HEK293T (cell line): ENCODE measurements around the gene GRIK1.

Experiments
- CTBP1 ChIP-seq: fragments of 450-650 bp; IDR thresholded peaks from 2 replicates; pipeline ENCODE4 v1.6.1; 2016; ENCODE audit warnings: borderline replicate concordance
- FOXK2 ChIP-seq: fragments of 450-650 bp; IDR thresholded peaks from 2 replicates; pipeline ENCODE4 v1.6.1; 2016; ENCODE audit warnings: mild to moderate bottlenecking
- L3MBTL2 ChIP-seq: fragments of 450-650 bp; conservative IDR thresholded peaks from 2 replicates; pipeline ENCODE4 v1.6.1; 2016; ENCODE audit warnings: mild to moderate bottlenecking
- LEF1 ChIP-seq: fragments of 450-650 bp; IDR thresholded peaks from 2 replicates; pipeline ENCODE4 v1.6.1; 2017; ENCODE audit warnings: mild to moderate bottlenecking, borderline replicate concordance
- NFRKB ChIP-seq: fragments of 450-650 bp; IDR thresholded peaks from 2 replicates; pipeline ENCODE4 v1.6.1; 2016; ENCODE audit warnings: mild to moderate bottlenecking, moderate library complexity
- PKNOX1 ChIP-seq: fragments of 450-650 bp; IDR thresholded peaks from 2 replicates; pipeline ENCODE4 v1.6.1; 2016
- SUZ12 ChIP-seq: fragments of 450-650 bp; IDR thresholded peaks from 2 replicates; pipeline ENCODE4 v1.6.1; 2016; ENCODE audit warnings: mild to moderate bottlenecking

DNA sequence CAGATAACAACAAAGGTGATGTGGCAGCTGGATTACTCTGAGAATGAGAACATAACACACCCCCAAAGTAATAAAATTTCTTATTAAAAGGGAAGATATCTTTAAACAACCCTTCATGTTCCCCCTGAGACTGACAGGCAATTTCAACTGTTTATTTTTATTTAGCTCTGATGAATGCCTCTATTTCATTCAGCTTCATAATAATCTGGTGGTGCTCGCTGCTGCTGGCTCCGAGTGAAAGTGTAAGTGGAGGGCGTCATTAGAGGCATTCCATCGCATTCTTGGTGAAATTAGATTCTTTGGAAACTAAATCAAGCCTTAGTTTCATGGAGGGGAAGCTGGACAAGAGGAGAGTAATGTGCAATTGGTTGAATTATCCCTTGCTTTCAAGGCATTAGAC, 128.9 kb downstream of the GRIK1 start:
- TF ChIP-seq CTBP1 (no peak), L3MBTL2 (no peak), SUZ12 (no peak), FOXK2 (no peak), NFRKB (no peak), PKNOX1 (no peak), LEF1 (no peak)
